ENCODE measurements around the gene ZNG1E.
"Not testable (repeated sequence)": the region's sequence is repeated elsewhere in the genome, so short reads cannot be mapped to it uniquely, and the experiment has no call there.

DNA sequence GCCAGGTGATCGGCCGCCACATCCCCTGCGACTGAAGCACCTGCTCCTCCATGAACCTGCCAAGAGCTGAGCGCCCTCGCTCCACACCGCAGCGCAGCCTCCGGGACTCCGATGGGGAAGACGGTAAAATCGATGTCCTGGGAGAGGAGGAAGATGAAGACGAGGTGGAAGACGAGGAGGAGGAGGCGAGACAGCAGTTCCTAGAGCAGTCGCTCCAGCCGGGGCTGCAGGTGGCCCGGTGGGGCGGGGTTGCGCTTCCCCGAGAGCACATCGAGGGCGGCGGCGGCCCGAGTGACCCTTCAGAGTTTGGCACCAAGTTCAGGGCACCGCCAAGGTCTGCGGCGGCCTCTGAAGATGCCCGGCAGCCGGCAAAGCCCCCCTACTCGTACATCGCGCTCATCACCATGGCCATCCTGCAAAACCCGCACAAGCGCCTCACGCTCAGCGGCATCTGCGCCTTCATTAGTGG, 61.4 kb downstream of the ZNG1E start, which contains the start of gene FOXD4L4:
- not testable (repeated sequence) for TF ChIP-seq POLR2A (IDR thresholded peaks at IDR 0.05)
- TF ChIP-seq, protein P1, sequence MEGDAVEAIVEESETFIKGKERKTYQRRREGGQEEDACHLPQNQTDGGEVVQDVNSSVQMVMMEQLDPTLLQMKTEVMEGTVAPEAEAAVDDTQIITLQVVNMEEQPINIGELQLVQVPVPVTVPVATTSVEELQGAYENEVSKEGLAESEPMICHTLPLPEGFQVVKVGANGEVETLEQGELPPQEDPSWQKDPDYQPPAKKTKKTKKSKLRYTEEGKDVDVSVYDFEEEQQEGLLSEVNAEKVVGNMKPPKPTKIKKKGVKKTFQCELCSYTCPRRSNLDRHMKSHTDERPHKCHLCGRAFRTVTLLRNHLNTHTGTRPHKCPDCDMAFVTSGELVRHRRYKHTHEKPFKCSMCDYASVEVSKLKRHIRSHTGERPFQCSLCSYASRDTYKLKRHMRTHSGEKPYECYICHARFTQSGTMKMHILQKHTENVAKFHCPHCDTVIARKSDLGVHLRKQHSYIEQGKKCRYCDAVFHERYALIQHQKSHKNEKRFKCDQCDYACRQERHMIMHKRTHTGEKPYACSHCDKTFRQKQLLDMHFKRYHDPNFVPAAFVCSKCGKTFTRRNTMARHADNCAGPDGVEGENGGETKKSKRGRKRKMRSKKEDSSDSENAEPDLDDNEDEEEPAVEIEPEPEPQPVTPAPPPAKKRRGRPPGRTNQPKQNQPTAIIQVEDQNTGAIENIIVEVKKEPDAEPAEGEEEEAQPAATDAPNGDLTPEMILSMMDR (IDR thresholded peaks at IDR 0.05) = not testable (repeated sequence)
